T-helper 9 cell (primary cell): ENCODE data around the gene MOSMO.
"Not testable (repeated sequence)": the region's sequence is repeated elsewhere in the genome, so short reads cannot be mapped to it uniquely, and the experiment has no call there.

Experiments
- DNase-seq: peaks from one replicate; pipeline ENCODE4 v3.0.0-alpha.2; 2020

MOSMO gene

DNA sequence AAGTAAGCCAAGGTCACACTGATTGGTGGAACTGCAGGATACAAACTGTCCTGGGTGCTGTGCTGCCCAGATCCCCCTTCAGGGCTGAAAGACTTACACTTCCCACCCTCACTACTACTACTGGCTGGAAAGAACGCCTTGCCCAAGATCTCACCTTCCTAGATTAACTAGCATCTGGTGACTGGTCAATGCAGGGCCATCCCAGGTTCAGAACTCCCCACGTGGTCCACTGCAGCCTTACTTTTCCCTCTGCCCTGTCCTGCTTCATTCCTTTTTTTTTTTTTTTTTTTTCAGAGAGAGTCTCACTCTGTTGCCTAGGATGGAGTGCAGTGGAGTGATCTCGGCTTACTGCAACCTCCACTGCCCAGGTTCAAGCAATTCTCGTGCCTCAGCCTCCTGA is 4.7 kb upstream of the MOSMO start:
- no peak for DNase-seq

DNA sequence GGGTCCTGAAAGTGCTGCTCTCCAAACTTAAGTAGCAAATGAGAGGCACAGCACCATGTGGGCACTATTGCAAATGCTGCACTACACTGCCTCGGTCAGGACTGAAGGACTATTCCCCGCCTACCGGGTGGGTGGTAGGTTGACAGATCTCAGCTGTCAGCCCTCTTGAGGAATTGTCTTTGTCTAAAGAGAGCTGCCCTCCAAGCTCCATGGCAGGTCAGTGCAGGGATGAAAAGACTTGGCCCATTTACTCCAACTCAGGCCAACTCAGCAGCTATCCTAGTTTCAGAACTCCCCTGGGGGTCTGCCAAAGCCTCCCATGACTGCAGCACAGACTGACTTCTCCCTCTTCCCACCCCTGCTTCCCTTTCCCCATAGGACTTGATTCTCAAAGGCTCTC is 3.6 kb upstream of the MOSMO start:
- DNase-seq = no peak

DNA sequence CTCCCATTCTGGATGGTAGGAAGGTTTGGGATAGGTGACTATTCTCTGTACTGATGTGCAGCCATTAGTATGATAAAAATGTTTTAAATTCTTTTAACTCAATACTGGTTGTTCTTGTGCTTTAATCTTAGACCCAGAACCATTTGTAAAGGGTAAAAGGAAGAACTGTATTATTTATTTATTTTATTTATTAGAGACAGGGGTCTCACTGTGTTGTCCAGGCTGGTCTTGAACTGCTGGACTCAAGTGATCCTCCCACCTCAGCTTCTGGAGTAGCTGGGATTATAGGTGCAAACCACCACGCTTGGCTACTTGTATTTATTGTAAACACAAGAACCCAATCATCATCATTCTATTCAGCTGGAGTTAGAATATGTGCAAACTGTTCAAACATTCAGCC is 2.2 kb upstream of the MOSMO start:
- DNase-seq = no peak

DNA sequence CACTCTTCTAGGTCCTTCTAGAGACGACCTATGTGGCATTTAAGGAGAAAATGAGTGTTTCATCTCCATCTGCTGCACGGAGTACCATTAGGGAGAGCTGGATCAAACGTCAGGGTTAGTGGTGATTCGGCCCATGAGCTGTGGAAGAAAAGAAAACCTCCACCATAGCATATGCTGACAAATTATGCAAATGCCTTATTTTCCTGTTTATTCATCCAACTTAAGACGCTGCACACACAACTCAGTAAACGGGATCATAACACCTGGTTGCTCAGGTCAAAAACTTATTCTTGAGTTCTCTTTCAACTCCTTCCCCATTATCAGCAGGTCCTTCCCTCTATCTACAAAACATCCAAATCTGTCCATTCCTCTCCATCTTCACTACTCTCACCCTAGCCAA is 1.3 kb upstream of the MOSMO start:
- no peak for DNase-seq

DNA sequence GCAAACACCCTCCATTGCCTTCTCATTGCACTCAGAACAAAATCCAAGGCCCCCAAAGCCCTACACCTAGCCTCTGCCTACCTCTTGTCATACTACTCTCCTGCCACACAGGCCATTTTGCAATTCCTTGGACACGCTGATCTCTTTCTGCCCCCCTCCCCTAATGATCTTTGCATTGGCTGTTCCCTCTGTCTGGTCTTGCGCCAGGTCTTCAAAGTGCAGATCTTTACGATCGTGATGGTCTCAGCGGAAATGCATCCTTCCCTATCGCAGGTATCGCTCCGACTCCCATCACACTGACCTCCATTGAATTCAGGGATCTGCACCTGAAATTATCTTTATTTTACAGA is 777 bp upstream of the MOSMO start:
- no peak for DNase-seq

DNA sequence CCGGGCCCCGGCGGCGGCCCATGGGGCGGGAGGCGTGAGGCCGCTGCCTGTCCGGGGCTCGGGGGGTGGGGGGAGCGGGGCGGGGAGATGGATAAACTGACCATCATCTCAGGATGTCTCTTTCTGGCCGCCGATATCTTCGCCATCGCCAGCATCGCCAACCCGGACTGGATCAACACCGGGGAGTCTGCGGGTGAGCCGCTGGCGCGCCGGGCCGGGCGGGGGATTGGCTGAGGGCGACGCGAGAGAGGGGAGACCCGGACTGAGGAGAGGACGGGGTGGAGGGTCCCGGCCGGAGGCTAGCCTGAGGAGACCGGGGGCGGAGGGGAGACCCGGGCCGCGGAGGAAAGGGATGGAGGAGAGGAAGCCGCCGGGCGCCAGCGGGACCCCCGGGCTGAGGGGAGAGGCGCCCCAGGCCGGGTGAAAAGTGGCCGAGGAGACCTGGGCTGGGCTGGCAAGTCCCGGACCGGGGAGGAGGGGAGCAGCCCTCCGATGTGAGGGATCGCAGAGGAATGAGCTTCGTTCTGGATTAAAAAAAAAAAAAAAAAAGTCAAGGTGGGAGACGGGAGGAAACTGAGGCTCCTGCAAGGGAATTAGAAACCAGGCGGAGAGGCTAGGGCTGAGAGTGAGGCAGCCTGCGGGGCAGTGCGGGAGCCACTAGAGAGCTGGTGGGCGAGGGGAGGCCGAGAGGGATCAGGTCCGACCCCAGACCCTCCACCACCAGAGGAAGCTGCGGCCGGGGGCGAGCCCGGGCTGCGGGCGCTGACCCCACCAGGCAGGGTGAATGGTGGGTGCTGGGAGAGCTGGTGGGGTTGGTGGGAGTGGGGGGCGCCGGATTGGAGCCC is 526 bp downstream of the MOSMO start:
- DNase-seq = peak; percentile 10

DNA sequence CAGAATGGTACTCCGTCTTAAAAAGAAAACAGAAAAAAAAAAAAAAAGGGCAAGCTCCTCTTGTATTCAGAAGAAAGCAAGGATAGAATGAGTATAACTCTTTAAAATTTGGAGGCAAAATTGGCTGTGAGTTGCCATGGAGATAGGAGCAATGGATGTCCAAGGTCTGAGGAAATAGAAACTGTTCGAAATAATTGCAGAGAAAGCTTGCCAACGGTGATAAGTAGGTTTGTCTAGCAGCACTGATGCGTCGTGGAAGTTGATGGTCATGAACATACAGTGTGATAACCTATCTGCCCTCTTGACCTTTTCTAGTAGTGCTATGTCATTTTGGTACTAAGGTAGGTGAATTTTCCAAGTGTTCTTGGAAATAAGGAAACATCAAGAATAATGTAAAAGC is 3.0 kb downstream of the MOSMO start:
- DNase-seq = no peak

DNA sequence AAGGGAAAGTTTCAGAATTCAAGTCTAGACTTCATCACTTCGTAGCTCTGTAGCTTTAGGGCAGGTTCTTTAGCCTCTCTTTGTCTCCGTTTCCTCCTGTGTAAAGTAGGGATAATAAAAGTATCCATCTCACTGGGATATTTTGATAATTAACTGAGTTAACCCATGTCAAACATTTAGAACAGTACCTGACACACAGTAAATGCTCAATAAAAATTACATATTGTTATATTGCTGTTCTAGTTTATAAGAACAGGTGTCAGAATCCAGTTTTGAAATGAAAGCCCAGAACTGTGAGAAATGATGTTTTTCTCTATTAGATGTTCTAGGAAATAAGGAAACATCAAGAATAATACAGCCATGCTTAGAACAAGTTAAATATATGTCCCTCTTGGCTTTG is 4.3 kb downstream of the MOSMO start:
- DNase-seq = no peak

DNA sequence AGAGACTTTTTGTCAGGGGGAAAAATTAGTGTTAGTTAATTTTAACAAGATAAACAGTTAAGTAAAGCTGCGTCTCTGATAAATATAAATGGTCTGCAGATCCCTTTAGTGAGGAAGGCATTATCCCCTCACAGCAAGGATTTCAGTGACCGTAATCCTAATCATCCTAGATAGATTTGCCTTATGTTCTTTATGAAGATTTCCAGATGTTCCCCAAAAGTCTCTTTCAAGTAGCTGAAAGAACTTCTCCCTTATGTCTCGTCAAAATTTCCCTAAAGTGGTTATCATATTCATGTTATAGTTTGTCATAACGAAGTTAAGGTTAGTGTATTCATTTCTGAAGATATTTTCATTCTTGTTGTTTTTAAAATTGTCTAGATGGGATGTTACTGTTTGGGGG is 5.6 kb downstream of the MOSMO start:
- no peak for DNase-seq

DNA sequence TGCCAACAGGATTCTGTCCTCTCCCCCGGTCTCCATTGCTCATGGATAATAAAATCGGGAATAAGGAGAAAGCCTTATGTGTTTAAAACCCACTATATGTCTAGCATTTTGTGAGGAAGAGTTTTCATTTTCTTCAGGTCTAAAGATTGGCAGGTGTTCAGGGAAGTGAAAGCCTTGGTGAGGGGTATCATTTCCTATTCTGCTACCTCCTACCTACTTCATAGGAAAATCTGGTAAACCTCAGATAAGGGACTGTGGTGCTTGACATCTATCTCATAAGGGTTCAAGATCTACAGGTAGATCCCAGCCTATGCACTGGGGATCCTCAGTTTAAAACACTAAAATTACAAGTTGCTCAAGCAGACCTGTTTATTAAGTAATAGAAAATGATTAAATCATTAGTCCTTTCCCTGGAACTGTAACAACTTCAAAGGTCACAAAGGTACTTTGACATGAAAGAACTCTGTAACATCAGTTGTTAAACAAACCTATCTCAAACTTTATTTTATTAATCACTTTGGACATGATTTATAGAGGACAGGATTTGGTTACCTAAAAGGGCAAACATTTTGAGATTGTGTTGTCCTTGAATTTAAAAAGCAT is 6.5 kb downstream of the MOSMO start:
- DNase-seq = no peak

DNA sequence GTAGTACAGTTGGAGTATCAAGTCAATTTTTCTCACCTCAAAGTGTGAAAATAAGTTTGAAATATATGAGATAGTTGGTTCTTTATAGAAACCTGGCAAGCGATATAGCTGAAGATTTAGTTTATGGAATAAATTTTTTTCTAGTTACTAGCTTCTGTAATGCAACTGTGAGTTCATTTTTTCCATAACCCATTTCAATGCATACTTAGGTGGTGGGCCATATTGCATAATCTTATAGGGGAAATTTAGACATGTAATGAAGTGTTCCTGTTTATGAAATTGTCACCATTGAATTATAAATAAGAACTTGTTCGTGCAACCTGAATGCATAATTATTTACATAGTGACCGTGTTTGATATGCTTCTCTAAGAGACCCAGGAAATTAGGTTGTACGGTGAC is 9.0 kb downstream of the MOSMO start:
- no peak for DNase-seq

DNA sequence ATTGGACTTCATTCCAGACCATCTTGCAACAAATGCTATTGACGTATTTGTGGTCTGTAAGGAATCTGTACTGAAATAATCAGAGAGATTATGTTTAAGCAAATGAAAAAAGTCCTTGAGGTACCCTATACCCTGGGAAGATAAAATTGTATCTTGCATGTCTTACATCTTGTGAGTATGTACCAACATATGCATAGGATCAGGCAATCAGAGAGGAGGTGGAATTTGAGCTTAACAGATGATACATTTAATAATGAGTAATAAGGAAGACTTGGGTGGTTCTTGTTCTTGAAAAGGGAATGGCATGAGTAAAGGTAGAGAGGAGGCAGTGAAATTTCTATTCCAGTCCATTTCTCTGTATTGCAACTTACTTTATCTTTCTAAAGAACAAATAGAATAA is 10.6 kb downstream of the MOSMO start:
- no peak for DNase-seq

DNA sequence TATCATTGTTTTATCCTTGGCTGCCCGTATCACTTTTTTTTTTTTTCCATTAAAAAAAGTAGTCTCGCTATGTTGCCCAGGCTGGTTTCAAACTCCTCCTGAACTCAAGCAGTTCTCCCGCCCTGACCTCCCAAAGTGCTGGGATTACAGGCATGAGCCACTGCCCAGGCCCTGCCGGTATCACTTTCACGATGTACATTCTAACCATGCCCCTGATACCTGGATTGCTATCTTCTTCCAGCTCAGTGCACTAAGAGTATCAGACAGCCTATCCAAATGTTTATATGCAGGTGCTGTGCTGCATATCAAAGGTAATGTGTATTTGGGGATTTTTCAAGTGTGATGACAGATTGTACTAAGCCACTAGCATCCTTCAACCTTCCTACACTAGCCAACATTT is 14.2 kb downstream of the MOSMO start:
- DNase-seq = no peak

DNA sequence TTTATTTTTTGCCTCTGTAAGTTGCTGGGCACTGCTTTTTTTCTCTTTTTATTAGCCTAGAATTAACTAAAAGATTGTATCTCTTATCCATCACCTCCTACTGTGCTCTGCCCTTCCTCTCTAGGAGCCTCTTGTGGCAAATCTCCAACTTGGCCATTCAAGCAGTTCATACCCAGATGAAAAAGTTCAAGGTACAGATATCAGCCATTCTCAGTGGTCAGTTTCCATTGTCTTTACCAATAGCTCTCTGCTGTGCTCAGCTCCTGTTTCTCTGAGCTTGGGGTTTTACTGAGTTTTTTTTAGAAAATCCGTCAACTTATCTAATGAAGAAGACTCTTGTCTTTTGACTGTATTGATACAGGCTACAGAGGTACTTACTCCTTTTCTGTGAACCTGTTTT is 15.6 kb downstream of the MOSMO start:
- no peak for DNase-seq

DNA sequence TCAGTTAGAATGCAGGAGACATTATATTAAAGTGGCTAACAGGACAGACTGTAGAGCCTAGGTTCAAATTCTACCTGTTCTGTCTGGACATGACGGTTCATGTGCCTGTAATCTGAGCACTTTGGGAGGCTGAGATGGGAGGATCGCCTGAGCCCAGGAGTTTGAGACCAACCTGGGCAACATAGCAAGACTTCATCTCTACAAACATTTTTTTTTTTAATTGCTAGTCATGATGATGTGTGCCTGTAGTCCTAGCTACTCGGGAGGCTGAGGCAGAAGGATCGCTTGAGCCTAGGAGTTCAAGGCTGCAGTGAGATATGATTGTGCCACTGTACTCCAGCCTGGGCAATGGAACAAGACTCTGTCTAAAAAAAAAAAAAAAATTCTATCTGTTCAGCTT is 16.9 kb downstream of the MOSMO start:
- DNase-seq = not testable (repeated sequence)

DNA sequence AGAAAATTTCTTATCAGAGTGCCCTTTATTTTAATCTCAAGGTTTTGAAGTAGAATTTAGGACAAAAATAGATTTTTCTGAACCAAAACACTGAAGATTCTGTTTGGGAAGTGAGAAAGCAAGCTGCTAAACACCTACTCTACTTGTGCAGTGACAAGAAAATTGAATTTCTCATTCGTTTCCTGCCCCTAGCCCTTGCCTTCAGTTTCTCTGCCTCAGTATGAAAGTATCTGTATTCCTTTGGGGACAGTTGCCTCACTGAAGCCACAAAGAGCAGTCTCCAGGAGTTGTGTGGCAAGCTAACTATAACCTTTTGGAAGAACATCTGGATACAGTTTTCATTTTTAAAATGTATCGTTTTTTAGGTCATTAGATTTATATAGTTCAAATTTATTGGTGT is 19.7 kb downstream of the MOSMO start:
- DNase-seq = no peak

DNA sequence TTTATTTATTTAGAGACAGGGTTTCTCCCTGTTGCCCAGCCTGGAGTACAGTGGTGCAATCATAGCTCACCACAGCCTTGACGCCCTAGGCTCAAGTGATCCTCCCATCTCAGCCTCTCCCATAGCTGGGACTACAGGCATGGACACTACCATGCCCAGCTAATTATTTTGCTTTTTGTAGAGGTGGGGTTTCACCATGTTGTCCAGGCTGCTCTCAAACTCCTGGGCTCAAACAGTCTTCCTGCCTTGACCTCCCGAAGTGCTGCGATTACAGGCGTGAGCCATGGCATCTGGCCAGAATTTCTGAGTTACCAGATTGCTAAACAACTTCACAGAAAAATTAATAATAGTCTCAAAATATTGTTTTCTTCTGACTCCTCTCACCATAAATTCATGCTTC is 21.7 kb downstream of the MOSMO start:
- DNase-seq = no peak

DNA sequence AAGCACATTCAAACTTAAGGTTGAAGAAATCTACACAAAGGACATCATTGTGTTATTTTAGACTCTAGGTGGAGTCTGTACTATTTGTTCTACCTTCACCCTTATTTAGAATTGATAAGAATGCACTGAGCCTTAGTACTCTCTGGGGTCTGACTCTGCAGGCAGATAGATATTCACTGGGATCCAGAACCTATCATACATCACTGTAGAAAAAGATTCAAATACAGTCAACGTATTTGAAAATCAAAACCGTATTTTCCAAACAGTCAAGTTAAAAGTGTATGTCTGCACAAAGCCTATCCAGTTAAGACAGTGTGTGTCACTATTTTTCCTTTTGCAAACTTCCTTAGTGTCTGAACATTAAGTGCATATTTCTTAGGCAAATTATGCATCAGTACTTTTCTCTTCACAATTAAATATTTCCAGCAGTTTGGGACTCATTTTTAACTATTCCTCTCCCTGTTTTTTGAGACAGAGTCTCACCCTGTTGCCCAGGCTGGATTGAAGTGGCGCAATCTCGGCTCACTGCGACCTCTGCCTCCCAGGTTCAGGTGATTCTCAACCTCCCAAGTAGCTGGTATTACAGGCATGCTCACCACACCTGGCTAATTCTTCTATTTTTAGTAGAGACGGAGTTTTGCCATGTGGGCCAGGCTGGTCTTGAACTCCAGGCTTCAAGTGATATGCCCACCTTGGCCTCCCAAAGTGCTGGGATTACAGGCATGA is 22.3 kb downstream of the MOSMO start:
- no peak for DNase-seq

DNA sequence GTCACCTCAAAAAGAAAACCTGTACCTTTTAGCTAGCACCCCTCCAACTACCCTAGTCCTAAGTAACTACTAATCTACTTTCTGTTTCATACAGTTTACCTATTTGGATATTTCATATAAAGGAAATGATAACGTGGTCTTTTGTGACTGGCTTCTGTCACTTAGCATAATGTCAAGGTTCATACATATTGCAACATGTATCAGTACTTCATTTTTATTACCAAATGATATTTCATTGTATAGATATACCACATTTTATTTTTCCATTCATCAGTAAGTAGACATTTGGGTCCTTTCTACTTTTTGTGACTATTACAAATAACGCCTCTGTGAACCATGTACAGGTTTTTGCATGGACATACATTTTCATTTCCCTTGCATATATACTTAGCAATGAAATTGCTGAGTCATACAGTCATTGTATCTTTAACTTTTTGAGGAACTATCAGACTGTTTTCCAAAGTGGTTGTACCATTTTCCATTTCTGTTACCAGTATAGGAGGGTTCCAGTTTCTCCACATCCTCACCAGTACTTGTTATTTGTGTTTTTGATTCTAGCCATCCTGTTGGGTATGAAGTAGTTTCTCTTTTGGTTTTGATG is 23.7 kb downstream of the MOSMO start:
- no peak for DNase-seq

DNA sequence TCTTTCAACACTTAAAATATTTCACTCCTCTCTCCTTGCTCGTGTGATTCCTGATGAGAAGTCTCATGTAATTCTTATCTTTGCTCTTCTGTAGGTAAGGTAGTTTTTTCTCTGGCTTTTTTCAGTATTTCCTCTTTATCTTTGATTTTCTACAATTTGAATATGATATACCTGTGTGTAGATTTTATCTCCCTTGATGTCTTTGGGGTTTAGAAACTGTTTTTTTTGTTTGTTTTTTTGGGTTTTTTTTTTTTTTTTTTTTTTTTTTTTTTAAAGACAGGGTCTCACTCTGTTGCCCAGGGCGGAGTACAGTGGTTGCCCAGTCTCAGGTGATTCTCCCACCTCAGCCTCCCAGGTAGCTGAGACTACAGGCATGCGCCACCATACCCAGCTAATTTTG is 26.6 kb downstream of the MOSMO start:
- no peak for DNase-seq

DNA sequence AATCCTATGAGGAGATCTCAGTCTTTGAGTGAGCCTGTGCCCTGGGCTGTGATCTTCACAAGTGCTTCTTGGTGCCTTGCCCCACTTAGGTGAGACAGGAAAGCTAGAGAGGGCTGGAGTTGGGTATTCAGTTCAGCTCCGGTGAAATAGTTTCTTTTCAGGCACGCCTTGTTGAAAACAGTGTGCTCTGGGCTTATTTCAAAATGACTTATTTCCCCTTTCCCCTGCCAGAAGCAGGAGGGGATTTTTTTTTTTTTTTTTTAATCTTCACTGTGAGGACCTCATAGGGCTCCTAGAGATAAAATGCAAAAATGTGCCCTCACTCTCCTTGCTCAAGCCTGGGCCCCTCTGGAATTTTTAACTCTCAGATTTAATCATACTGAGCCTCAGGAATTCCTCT is 27.2 kb downstream of the MOSMO start:
- no peak for DNase-seq

DNA sequence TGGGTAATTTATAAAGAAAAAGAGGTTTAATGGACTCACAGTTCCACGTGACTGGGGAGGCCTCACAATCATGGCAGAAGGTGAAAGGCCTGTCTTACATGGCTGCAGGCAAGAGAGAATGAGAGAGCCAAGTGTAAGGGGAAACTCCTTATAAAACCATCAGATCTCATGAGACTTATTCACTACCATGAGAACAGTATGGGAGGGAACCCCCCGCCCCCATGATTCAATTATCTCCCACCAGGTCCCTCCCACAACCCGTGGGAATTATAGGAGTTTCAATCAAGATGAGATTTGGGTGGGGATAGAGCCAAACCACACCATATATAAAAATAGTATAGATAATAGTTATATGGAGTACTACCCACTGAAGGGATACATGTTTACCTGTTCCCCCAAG is 36.0 kb downstream of the MOSMO start:
- not testable (repeated sequence) for DNase-seq

DNA sequence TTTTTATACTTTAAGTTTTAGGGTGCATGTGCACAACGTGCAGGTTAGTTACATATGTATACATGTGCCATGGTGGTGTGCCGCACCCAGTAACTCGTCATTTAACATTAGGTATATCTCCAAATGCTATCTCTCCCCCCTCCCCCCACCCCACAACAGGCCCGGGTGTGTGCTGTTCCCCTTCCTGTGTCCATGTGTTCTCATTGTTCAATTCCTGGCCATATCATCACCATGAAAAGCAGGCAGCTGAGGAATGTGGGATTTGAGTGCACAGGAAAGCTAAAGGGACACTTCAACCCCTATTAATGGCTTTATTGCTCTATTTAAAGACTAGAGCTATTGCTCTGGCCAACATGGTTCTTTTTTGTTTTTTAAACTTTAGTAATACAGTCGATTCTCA is 38.0 kb downstream of the MOSMO start:
- not testable (repeated sequence) for DNase-seq

DNA sequence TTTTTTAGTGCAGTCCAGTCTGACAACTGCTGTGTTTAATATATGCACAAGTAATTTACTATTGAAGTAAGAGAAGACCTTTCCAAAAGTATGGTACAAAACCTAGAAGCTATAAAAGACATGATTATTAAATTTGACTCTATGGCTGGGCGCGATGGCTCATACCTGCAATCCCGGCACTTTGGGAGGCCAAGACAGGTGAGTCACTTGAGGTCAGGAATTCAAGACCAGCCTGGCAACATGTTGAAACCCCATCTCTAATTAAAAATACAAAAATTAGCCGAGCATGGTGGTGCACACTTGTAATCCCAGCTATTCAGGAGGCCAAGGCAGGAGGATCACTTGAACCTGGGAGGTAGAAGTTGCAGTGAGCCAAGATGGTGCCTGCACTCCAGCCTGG is 43.1 kb downstream of the MOSMO start:
- DNase-seq = no peak
